HG03039 (cell line): ENCODE measurements around the gene KRTAP9-9.
"Not testable (repeated sequence)": the region's sequence is repeated elsewhere in the genome, so short reads cannot be mapped to it uniquely, and the experiment has no call there.

Source experiments
- ATAC-seq: cut with Tn5 transposase; IDR thresholded peaks from one replicate; pipeline ENCODE4 v1.9.1; 2021; ENCODE audit warnings: mild to moderate bottlenecking, moderate library complexity; ENCODE audit not compliant: unreplicated experiment

Gene KRTAP9-9

GRCh38 chr17:41255381-41256290 is at the start of gene KRTAP9-9:
Gene KRTAP9-9 (plus strand): TSS chr17:41255384.
- not testable (repeated sequence) for ATAC-seq

GRCh38 chr17:41211845-41212466 is 43.2 kb upstream of the KRTAP9-9 start:
- no peak for ATAC-seq

- no peak for ATAC-seq
Observed at GRCh38 chr17:41212524-41213169, 42.5 kb upstream of the KRTAP9-9 start.

- ATAC-seq, result no peak
Observed at GRCh38 chr17:41215681-41216080, 39.5 kb upstream of the KRTAP9-9 start.

GRCh38 chr17:41223821-41224220 is 31.4 kb upstream of the KRTAP9-9 start:
- ATAC-seq, result no peak

- ATAC-seq, result no peak
Observed at GRCh38 chr17:41226051-41226450, 29.1 kb upstream of the KRTAP9-9 start.

GRCh38 chr17:41226598-41227095 is 28.5 kb upstream of the KRTAP9-9 start, which contains the start of gene KRTAP9-2:
Gene KRTAP9-2 (plus strand): TSS chr17:41226648. CDS start chr17:41226655, 7 bp downstream.
- ATAC-seq, result not testable (repeated sequence)

GRCh38 chr17:41230094-41230493 is 25.1 kb upstream of the KRTAP9-9 start:
- no peak for ATAC-seq

- ATAC-seq, result no peak
Observed at GRCh38 chr17:41231731-41232130, 23.5 kb upstream of the KRTAP9-9 start.

GRCh38 chr17:41232399-41233105 is 22.6 kb upstream of the KRTAP9-9 start, which contains the start of gene KRTAP9-3:
Gene KRTAP9-3 (plus strand): TSS chr17:41232449. CDS start chr17:41232502, 53 bp downstream.
- not testable (repeated sequence) for ATAC-seq

- not testable (repeated sequence) for ATAC-seq
Observed at GRCh38 chr17:41237116-41237515, 18.1 kb upstream of the KRTAP9-9 start.

- not testable (repeated sequence) for ATAC-seq
Observed at GRCh38 chr17:41237949-41238437, 17.2 kb upstream of the KRTAP9-9 start, which contains the start of gene KRTAP9-8. Gene KRTAP9-8 (plus strand): TSS chr17:41237999. CDS start chr17:41238052, 53 bp downstream.

- not testable (repeated sequence) for ATAC-seq
Observed at GRCh38 chr17:41246995-41247787, 8.0 kb upstream of the KRTAP9-9 start.

- ATAC-seq, result not testable (repeated sequence)
Observed at GRCh38 chr17:41249637-41250240, 5.4 kb upstream of the KRTAP9-9 start, which contains the start of gene KRTAP9-4. Gene KRTAP9-4 (plus strand): TSS chr17:41249687. CDS start chr17:41249721, 34 bp downstream.

GRCh38 chr17:41251261-41251660 is 3.9 kb upstream of the KRTAP9-9 start:
- ATAC-seq, result no peak

- ATAC-seq, result no peak
Observed at GRCh38 chr17:41254861-41255260, 323 bp upstream of the KRTAP9-9 start.

GRCh38 chr17:41256291-41256685 is 1.1 kb downstream of the KRTAP9-9 start:
- no peak for ATAC-seq

- ATAC-seq, result no peak
Observed at GRCh38 chr17:41258406-41258805, 3.2 kb downstream of the KRTAP9-9 start.

GRCh38 chr17:41263212-41263611 is 8.0 kb downstream of the KRTAP9-9 start:
- no peak for ATAC-seq
